ENCODE measurements around the gene SOX9. TPM values are rescaled to one million over a fixed set of nuclear protein-coding genes. Genes with fewer than 3 reads are reported as not detected.

SOX9 gene
- total RNA-seq, 2 experiments from 2014 or later = not detected

- ChIA-PET CTCF (no interaction called here), POLR2A (no interaction called here)
- H3K27me3 Mint-ChIP-seq = peaks cover 60% of the 10 kb centered on the region
- H3K27ac Mint-ChIP-seq = no peak overlapping the region
- H3K9me3 Mint-ChIP-seq = no peaks in the 10 kb centered on the region
- intact Hi-C loops (cut with micrococcal nuclease) = loop anchor here (5.0 to 10.0 kb wide), 3 partner anchors 426 to 1479 kb away; no protein-coding TSS in a partner anchor
- no peaks in the 10 kb centered on the region for H3K36me3 Mint-ChIP-seq
- no peaks in the 10 kb centered on the region for H3K4me1 Mint-ChIP-seq (ENCODE audit: low read depth)
- no peak for DNase-seq
- H3K4me3 Mint-ChIP-seq = no peak overlapping the region
These were observed 4.9 kb upstream of the SOX9 start for GRCh38 chr17:72115781-72116525.

GRCh38 chr17:72116661-72117521, 3.9 kb upstream of the SOX9 start:
- Mint-ChIP-seq H3K4me3 (peak overlapping the region; percentile 12), H3K36me3 (no peaks in the 10 kb centered on the region), H3K4me1 (ENCODE audit: low read depth) (peaks cover 1% of the 10 kb centered on the region), H3K27me3 (peaks cover 63% of the 10 kb centered on the region), H3K27ac (no peak overlapping the region), H3K9me3 (no peaks in the 10 kb centered on the region)
- ChIA-PET POLR2A (no interaction called here), CTCF (no interaction called here)
- intact Hi-C loops (cut with micrococcal nuclease) = loop anchor here (5.0 to 10.0 kb wide), 3 partner anchors 425 to 1480 kb away; no protein-coding TSS in a partner anchor
- DNase-seq = no peak

DNA sequence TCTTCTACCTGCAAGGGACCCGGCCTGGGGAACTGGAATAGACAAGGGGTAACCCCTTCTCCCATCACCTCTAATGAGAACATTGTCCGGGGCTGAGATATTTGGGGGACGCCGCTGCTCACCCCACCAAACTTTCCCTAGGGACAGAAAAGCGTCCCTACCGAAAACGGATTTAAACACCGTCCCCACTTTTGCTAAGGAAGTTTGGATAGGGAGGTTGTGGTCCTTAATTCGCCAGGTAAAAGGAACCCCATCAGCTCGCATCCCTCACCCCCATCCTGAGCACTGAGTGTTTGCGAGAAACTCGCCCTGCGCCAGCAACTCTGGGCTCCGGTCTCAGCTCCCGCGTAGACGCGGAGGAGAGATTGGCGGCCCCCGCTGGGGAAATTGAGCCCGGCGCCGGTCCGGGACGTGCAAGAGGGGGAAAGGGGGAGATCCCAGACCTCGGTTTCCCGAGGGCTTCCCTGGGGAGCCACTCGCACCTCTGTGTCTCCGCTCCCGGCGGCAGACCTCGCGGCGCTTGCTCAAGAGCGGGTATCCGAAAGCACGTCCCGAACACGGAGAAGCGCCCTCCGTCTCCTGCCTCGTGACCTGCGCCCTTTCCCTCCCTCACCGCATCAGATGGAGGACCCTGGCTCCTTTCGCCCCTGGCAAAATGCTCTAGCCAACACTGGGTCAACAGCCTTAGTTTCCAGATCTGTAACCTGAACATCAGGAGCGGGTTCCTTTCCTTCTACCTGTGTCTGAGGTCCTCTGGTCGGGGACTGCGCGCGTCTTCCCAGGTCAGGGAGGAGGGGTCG, 3.1 kb upstream of the SOX9 start:
- peak overlapping the region; percentile 16 for H3K4me3 Mint-ChIP-seq
- CTCF ChIA-PET = no interaction called here
- no peaks in the 10 kb centered on the region for H3K9me3 Mint-ChIP-seq
- POLR2A ChIA-PET = no interaction called here
- intact Hi-C loops (cut with micrococcal nuclease) = loop anchor here (5.0 to 10.0 kb wide), 3 partner anchors 425 to 1480 kb away; no protein-coding TSS in a partner anchor
- H3K27me3 Mint-ChIP-seq = peaks cover 70% of the 10 kb centered on the region
- H3K36me3 Mint-ChIP-seq = no peaks in the 10 kb centered on the region
- no peak overlapping the region for H3K27ac Mint-ChIP-seq
- peaks cover 2% of the 10 kb centered on the region for H3K4me1 Mint-ChIP-seq (ENCODE audit: low read depth)
- no peak for DNase-seq

DNA sequence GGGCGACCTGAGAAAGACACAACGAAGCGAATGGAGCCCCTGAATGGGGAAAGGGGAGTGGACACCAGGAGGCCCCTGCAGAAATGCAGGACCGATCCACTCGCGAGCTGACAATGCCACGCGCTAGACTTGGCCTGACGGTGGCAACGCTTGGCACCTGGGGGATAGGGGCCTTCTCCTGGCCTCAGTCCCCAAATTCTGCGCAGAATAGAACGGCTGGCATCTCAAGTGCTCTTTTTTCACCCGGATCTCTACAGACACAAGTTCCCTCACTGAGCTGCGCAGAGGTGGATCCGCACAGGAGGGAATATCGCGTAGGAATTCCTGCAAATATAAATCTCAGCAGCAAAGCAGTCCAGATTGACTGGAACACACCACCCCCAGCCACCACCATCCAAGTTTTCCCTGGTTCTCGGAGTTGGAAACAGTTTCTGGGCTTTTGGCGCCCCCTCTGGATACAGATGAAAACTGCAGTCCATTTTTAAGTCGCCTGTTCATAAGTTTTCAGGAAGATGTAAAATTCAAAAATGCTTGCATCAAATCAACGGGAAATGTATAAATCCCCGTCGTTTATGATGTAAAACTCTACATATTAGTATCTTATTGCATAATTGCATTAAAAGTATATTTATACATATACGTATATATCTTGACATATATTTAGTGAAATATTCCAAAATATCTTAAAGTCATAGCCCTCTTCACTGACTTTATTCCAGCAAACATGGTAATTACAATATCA, 2.3 kb upstream of the SOX9 start:
- Mint-ChIP-seq H3K9me3 (no peaks in the 10 kb centered on the region), H3K27ac (no peak overlapping the region), H3K36me3 (no peaks in the 10 kb centered on the region), H3K4me3 (peak overlapping the region; percentile 12), H3K4me1 (ENCODE audit: low read depth) (peaks cover 6% of the 10 kb centered on the region), H3K27me3 (peaks cover 75% of the 10 kb centered on the region)
- POLR2A ChIA-PET = no interaction called here
- intact Hi-C loops (cut with micrococcal nuclease) = loop anchor here (5.0 to 10.0 kb wide), 3 partner anchors 424 to 1481 kb away; no protein-coding TSS in a partner anchor
- CTCF ChIA-PET = no interaction called here
- peak; percentile 46 for DNase-seq

GRCh38 chr17:72119077-72119872, 1.5 kb upstream of the SOX9 start:
- CTCF ChIA-PET = interaction anchor here (0.6 kb wide), 1 partner anchor 877 kb away, joined by 3 read pairs; no protein-coding TSS in a partner anchor
- H3K4me3 Mint-ChIP-seq = no peak overlapping the region

DNA sequence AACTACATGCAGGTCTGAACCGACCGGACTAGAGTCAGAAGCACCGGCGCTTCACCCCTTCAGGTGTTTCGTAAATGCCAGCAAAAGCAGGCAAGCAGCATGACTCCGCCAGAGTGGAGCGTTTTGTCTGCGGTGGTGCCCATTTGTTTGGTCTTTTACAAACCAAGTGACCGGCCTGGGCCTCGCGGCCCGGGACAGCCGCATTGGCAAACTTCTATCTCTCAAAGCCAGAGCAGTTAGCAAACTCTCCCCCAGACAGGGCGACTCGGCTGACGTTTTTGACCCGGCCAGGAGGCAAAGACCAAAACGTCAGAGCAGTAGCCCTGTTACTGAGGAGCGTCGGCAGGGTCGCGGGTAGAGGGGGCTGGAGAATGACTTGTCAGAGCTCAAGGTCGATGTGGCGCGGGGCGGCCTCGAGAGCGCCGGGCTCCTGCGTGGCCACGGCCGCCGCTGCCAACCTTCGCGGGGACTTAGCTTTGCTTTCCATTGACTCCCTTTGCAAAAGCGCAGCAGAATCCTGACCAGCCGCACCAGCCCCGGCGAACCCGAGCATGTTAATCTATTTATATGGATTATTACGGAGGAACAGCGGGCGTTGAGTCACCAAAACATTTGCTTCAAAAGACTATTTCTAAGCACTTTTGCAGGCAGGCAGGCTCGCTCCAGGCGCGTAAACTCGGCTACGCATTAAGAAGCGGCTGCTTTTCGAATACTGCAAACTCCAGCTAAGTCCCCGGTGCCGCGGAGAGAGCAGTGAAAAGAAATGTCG, 763 bp upstream of the SOX9 start:
- Mint-ChIP-seq H3K4me1 (ENCODE audit: low read depth) (peaks cover 6% of the 10 kb centered on the region), H3K27ac (peak overlapping the region; percentile 13), H3K36me3 (peaks cover 3% of the 10 kb centered on the region), H3K9me3 (no peaks in the 10 kb centered on the region), H3K4me3 (no peak overlapping the region), H3K27me3 (peaks cover 74% of the 10 kb centered on the region)
- ChIA-PET POLR2A (interaction anchor here (0.5 kb wide), 1 partner anchor 223 kb away, joined by 8 read pairs; no protein-coding TSS in a partner anchor), CTCF (no interaction called here)
- DNase-seq = no peak
- intact Hi-C loops (cut with micrococcal nuclease) = loop anchor here (5.0 to 10.0 kb wide), 3 partner anchors 422 to 1483 kb away; no protein-coding TSS in a partner anchor

More at GRCh38 chr17:72119077-72119872, 1.5 kb upstream of the SOX9 start:
- Mint-ChIP-seq H3K27me3 (peaks cover 74% of the 10 kb centered on the region), H3K27ac (no peak overlapping the region), H3K4me1 (ENCODE audit: low read depth) (peaks cover 6% of the 10 kb centered on the region), H3K9me3 (no peaks in the 10 kb centered on the region), H3K36me3 (peaks cover 3% of the 10 kb centered on the region)
- POLR2A ChIA-PET = interaction anchor here (0.5 kb wide), 1 partner anchor 222 kb away, joined by 8 read pairs; no protein-coding TSS in a partner anchor
- DNase-seq = no peak
- intact Hi-C loops (cut with micrococcal nuclease) = loop anchor here (5.0 to 10.0 kb wide), 3 partner anchors 423 to 1482 kb away; no protein-coding TSS in a partner anchor

DNA sequence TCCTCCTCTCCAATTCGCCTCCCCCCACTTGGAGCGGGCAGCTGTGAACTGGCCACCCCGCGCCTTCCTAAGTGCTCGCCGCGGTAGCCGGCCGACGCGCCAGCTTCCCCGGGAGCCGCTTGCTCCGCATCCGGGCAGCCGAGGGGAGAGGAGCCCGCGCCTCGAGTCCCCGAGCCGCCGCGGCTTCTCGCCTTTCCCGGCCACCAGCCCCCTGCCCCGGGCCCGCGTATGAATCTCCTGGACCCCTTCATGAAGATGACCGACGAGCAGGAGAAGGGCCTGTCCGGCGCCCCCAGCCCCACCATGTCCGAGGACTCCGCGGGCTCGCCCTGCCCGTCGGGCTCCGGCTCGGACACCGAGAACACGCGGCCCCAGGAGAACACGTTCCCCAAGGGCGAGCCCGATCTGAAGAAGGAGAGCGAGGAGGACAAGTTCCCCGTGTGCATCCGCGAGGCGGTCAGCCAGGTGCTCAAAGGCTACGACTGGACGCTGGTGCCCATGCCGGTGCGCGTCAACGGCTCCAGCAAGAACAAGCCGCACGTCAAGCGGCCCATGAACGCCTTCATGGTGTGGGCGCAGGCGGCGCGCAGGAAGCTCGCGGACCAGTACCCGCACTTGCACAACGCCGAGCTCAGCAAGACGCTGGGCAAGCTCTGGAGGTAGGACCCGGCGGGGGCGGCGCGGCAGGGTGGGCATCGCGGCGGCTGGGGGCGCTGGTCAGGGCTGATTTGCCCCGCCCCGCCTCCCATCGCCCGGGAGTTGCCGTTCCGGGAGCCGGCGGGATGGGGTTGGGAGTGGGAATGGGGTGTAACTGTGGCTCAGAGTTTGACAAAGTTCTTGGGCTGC, 567 bp downstream of the SOX9 start:
- no peaks in the 10 kb centered on the region for H3K9me3 Mint-ChIP-seq
- H3K36me3 Mint-ChIP-seq = peaks cover 3% of the 10 kb centered on the region
- intact Hi-C loops (cut with micrococcal nuclease) = no loop called here
- peaks cover 67% of the 10 kb centered on the region for H3K27me3 Mint-ChIP-seq
- H3K4me3 Mint-ChIP-seq = no peak overlapping the region
- CTCF ChIA-PET = no interaction called here
- H3K4me1 Mint-ChIP-seq (ENCODE audit: low read depth) = peaks cover 6% of the 10 kb centered on the region
- DNase-seq = no peak
- POLR2A ChIA-PET = no interaction called here
- H3K27ac Mint-ChIP-seq = peak overlapping the region; percentile 56

GRCh38 chr17:72122010-72122764, 1.4 kb downstream of the SOX9 start:
- H3K4me3 Mint-ChIP-seq = no peak overlapping the region
- ChIA-PET CTCF (no interaction called here), POLR2A (no interaction called here)
- no peaks in the 10 kb centered on the region for H3K9me3 Mint-ChIP-seq
- intact Hi-C loops (cut with micrococcal nuclease) = no loop called here
- peak overlapping the region; percentile 56 for H3K27ac Mint-ChIP-seq
- H3K4me1 Mint-ChIP-seq (ENCODE audit: low read depth) = peaks cover 6% of the 10 kb centered on the region
- H3K36me3 Mint-ChIP-seq = peaks cover 3% of the 10 kb centered on the region
- H3K27me3 Mint-ChIP-seq = peaks cover 59% of the 10 kb centered on the region
- no peak for DNase-seq

- ChIA-PET CTCF (no interaction called here), POLR2A (no interaction called here)
- Mint-ChIP-seq H3K27ac (no peak overlapping the region), H3K36me3 (peaks cover 3% of the 10 kb centered on the region), H3K27me3 (peaks cover 53% of the 10 kb centered on the region), H3K4me1 (ENCODE audit: low read depth) (peaks cover 6% of the 10 kb centered on the region), H3K9me3 (no peaks in the 10 kb centered on the region), H3K4me3 (no peak overlapping the region)
- intact Hi-C loops (cut with micrococcal nuclease) = no loop called here
- DNase-seq = no peak
These were observed 2.1 kb downstream of the SOX9 start for GRCh38 chr17:72122765-72123529.
